Smooth muscle cell of the brain vasculature (primary cell): Measurements from ENCODE around the gene ABLIM2.

Experiments
- DNase-seq: peaks from one replicate; pipeline ENCODE4 v3.0.0-alpha.2; 2012; ENCODE audit warnings: low read depth, low spot score

The ABLIM2 gene

DNA sequence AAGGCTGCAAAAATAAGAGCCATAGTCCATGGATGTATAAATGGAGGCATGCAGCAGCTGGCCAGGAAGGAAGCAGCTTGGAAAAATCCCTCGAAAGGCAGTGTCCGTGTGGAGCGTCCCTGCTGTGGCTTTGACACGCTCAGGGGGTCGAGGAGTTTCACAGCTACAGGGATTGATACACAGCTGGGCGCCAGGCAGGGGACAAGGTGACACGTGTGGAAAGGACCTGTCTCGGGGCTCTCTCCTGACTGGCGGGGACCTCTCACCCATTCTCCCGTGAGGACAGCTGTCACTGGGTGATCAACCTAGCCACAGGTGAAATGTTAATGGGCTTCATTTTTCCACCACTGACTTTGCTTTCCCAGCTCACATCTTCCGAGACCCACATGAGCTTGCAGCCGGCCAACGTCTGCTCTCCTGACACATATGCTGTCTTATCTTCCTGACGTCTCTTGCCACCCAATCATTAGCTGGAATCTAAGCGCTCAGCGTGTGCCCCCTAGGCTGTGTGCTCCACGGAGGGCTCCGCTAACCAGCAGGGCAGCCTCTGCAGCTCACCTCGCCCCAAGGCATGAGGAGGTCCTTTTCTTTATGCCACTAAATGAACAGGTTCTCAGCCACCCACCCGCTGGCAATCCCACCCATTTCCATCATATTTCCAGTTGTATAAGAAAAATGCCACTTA lies 129.6 kb downstream of the ABLIM2 start:
- no peak for DNase-seq

DNA sequence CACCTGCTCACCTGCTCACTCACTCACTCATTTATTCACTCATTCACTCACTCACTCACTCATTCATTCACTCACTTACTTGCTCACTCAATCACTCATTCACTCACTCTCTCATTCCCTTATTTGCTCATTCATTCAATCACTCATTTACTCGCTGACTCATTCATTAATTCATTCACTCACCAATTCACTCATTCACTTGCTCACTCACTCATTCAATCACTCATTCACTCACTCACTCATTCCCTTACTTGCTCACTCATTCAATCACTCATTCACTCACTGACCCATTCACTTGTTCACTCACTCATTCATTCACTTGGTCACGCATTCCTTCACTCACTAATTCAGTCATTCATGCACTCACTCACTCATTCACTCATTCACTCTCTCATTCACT lies 130.2 kb downstream of the ABLIM2 start:
- DNase-seq = no peak

DNA sequence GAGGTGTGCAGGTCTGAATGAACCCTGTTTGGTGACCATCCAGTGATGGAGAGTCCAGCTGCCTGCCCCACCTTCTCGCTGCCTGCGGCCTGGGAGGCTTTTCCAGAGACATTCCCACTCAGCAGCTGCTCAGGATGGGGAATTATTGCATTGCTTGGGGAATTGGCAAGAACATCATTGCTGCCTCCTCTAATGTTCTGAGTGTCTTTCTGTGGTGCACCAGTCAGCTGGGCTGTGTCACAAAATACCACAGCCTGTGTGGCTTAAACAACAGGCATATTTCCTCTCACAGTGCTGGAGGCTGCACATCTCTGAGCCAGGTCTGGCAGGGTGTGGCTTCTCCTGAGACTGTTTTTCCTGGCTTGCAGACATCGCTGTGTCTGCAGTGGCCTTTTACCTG lies 132.2 kb downstream of the ABLIM2 start:
- DNase-seq = no peak

DNA sequence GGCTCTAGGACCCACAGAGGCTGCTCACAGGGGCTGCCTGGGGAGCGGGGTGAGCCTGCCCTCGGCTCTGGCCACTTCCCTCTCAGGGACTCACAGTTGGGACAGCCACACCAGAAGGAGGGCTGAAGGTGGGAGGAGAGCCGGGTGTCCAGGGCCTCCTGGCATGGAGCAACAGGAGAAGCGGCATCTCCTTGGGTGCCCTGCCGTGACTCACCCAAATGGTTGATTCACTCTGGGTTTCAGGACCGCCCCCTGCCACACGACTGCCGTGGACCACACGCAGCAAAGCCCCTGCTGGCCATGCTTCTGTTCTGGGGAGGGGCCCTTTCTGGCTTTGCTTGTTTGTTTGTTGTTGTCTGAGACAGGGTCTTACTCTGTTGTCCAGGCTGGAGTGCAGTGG lies 132.9 kb downstream of the ABLIM2 start:
- DNase-seq = no peak

DNA sequence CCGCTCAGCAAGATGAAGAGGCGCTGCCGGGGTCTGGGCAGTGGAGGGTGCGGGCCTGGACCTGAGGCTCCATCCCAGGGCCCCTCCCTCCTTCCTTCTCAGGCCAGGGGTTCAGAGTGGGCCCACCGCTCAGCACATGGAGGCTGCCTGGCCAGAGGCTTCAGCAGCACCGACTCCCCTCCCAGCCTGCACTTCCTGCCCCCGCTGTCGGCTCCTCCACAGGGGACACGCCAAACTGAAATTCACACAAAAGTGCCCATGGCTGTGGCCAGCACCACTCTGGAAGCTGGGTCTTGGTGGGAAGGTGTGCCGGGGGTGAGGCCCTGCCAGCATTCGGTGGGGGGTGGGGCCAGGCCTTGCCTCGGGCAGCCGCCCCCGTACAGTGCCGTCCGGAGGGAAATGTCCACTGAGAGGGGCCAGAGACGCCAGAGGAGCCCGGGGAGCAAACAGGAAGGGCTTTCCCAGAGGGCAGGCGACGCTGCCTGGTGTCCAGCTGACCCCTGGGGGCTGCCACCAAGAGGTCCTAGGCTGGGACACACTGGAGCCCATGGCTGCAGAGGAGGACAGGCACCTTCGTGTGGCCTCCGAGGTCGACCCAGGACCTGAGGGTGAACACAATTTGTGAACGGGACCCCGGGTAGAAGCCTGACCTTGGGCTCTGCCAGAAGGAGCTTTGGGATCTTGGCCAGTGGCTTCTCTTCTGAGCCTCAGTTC lies 134.4 kb downstream of the ABLIM2 start:
- no peak for DNase-seq

DNA sequence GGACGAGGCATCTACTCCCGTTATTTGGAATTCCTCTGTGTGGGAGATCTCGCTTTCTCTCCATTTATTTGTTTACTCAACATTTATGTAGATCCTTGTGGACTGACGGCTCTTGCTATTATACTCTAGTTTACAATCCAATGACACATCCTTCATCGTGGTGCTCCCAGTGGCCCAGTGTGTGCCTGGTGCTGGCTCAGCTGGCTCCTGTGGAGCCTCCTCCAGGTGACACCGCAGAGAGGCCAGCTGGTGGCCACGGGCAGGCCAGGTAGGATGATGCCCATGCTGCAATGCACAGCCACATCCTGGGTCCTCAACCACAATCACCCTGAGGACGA lies 134.9 kb downstream of the ABLIM2 start:
- no peak for DNase-seq

DNA sequence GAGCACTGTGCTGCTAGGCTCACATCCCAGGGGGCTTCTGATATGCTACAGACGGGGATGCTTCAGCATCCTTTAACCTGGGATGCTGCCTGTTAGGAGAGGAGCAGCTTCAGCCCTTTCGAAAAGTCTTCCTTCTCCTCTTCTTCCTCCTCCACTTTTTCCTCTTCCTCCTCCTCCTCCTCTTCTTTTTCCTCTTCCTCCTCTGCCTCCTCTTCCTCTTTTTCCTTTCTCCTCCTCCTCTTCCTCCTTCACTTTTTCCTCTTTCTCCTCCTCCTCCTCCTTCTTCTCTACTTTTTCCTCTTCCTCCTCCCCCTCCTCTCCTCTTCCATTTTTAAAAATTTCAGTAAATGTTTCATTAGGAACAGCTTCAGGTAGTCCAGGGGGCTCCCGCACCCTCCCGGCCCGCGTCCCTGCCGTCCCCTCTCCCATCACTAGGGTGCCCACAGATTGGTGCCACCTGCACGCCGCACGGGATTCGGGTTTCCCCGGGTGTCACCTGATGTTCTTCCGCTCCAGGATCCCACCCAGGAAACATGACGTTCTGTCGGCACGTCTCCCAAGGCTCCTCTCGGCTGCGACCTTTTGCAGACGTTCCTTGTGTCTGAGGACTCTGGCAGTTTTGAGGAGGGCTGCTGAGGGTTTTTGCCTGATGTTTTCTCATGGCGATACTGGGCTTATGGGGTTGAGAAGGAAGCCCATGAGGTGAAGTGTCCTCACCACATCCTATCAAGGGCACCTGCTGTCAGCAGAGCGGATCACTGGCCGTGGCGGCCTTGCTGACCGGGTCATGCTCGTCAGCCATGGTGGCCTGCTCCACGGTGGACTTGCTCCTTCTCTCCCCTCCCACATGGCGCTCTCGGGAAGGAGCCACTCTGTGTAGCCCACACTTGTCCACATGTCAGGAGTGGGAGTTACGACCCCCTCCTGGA lies 135.6 kb downstream of the ABLIM2 start:
- DNase-seq = no peak

DNA sequence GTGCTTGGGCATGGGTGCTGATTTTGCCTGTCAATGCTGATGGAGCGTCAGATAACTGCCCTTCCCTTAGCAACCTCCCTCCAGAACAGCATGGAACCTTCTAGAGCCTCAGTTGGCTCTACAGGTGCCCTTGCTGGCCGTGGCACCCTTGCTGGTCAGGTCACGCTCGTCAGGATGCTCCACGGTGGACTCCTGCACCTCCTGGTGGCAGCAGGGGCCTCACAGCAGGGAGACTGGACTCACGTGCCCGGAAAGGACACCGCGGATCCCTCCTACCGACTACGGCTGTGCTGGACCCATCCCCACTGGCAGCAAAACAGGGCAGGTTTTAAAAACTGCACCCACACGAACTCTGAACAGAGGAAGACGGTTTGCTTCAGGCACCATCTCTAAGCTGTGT lies 136.8 kb downstream of the ABLIM2 start:
- no peak for DNase-seq

DNA sequence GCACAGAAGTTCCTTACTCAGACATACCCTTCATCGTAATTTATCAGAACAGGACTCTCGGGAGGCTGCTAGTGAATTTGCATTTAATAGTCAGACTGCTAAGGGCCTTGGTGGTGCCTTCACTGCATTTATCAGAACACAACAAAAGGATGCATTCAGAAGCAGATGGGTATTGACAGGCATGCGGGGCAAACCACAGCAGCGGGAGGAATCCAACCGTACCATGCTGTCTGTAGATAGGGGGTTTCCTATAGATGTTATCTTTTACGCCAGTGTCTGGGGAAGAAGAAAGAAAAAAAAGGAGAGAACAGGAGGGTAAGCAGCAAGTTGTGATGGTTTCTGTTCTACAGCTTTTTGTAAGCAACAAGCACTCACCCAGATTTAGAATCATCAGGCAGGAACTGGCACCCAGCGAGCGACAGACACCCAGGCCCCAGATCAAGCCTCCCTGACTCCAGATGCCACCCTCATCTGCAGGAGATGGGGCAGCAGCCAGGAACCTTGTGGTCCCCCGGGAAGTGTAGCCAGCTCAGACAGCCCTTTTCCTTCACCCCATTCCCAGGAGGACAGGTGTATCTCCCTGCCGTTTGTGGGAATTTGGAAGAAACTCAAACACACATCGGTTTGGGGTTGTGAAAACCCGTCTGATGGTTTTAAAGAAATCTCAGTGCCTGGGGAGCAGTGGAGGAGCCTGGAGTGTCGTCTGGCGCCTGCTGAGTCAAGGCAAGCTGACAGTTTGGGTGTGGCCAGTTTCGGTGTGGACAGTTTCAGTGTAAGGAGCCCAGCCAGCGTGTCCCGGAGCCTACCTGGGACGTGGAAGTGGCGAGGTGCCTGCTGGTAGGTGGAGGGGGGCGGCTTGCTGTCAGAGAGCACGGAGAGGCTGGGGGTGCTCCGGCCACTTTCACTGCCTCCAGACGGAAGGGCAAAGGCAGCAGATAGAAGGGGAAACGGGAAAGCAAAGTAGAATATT lies 138.9 kb downstream of the ABLIM2 start:
- DNase-seq = no peak

DNA sequence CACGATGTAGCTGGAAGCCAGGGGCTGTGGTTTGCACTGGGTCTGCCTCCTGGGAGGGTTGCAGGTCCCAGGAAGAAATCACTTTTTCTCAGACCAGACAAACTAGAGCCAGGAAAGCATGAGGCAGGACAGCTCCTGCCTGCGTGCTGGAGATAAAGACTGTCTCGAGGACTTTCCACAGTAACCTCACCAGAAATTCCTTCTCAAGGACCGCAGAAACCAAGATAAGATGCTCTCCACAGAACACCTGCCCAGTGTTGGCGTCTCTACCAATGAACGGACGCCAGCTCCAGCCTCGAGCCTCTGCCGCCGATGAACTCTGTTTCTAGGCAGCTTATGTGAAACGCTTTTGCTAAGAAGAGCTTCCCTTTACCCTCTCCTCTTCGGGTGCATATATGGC lies 142.1 kb downstream of the ABLIM2 start:
- no peak for DNase-seq

DNA sequence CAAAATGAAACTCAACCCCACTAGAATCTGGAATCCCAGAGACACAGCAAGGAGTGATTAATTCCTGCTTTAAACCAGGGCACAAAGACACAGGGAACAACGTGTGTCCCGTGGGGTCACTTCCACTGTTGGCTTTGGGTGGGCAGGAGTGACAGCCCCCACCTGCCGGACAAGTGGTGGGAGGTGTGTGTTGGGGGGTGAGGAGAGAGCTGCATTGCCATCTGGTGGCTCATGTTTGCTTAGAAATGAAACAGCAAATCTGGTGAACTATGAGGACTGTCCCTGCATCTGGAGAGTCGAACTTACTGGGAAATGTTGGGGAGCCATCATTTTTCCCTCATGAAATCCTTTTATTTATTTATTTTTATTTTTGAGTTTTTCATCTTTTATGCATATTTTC lies 143.1 kb downstream of the ABLIM2 start:
- no peak for DNase-seq

DNA sequence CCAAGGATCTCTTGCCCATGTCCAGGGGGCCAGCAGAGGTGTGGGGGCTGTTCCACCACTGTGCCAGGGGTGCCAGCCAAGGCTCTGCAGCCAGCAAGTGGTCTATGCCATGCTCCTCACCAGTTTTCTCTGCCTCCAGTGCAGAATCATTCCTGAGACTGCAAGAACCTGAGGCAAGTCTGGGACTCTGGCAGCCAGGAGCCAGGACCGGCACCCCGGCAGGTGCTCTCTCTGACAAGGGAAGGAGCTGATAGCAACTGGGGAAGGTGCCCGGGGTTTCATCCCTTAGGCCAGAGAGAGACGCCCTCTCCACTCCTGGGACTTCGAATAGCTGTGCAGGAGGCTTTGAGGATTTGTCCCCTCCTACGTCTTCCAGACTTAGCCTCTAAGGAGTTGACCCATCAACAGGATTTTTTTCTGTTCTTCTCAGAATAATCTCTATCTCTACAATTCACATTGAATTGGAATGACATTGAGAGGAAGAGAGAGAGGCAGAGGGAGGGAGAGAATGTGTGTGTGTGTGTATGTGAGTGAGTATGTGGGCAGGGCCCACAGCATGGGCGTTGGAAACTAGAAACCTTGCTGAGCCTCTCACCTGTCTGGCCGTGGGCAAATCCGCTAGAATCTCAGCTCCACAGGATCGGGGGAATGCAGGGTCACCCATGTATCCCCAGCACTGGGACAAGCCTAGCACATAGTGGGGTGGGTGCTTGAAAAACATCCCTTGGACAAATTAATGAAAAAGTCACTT lies 144.5 kb downstream of the ABLIM2 start:
- DNase-seq = no peak

DNA sequence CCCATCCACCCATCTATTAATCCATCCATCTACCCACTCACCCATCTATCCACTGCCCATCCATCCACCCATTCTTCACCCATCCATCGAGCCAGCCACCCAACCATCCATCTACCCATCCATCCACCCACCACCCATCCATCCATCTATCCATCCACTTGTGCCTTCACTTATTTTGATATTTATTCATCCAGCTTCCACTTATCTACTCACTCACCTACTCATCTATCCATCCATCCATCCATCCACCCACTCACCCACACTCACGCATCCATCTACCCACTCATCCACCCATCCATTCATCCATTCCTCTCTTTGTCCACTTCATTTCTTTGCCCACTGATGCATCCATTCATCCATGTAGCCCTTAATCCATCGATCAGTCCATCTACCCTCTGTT lies 146.1 kb downstream of the ABLIM2 start:
- DNase-seq = no peak

DNA sequence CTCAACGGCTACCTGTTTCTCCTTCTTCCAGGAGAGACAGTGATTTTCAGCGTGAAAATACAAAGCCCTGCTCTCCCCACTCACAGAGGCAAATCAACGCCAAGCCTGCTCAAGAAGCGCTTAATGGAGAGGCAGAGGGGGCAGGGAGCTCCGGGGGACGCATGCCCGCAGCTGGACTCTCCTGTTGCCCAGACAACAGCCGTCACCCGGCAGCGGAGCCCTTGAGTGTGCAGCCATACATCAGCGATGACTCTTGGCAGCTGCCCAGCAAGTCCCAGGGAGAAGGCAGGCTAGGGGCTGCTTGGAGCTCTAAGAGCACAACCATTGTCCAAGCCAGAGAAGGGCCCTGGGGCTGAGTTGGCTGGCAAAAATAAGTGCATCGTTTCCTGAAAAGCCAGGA lies 148.0 kb downstream of the ABLIM2 start:
- DNase-seq = no peak

DNA sequence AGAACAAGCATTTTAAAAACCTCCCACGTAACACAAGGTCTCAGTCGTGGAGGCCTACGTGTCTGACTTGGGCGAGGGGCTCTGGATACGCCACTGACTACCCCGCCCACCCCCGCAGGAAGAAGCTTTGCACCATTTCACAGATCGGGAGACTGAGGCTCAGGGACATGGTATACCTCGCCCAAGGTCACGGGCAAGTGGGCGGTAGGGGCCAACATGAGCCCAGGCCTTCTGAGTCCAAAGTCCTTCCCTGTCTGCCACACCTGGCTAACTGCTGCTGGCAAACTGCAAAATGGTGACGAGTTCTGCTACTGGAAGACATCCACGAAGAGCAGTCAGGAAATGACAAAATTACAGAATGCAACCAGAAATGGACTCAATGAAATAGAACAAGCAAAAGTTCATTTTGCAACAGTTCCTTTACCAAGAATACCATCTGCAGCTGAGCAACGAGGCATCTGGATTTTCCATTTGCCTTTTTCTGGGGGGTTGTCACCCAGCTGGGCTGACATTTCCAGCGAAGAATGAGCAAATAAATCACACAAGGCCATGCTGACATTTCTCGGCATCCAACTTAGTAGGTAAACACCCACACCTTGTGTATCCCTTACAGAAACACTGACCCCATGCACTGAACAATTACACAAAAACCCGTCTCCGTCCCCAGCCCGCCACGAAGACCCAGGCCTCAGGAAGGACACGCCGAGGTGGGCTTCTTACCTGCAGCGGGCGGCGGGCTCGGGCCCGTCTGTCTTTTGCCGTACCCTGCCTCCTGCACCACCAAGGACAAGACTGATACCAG lies 148.7 kb downstream of the ABLIM2 start:
- DNase-seq = no peak

DNA sequence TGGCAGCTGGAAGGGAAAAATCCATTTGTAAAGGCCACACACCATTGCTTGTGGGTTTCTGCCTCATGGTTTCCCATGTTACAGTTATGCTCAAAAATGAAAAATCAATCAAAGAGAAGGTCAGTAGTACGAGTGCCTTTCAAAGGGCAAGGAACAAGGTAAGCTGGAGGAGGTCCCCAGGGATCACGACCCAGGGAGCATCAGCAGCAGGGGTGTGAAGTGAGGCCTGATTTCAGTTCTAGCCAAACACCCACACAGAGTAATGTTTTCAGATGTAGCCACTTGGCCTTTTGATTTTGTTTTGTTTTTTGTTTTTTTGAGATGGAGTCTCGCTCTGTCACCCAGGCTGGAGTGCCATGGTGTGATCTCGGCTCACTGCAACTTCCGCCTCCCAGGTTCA lies 149.5 kb downstream of the ABLIM2 start:
- no peak for DNase-seq

DNA sequence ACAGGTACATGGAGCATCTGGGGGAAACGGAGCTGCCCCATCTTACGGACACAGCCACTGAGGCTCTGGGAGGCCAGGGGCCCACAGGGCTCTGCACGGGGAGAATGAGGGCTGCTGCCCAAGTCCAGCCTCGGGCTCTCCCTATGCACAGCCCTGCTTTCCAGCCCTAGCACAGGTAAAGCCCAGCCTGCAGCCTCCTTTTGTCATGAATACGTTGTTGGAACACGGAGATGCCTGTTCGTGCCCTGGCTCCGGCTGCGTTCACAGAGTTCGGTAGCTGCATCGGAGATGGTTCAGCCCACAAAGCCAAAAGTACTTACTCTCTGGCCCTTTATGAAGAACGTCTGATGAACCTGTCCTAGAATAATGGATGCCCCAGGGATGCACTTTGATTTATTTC lies 150.2 kb downstream of the ABLIM2 start:
- no peak for DNase-seq

DNA sequence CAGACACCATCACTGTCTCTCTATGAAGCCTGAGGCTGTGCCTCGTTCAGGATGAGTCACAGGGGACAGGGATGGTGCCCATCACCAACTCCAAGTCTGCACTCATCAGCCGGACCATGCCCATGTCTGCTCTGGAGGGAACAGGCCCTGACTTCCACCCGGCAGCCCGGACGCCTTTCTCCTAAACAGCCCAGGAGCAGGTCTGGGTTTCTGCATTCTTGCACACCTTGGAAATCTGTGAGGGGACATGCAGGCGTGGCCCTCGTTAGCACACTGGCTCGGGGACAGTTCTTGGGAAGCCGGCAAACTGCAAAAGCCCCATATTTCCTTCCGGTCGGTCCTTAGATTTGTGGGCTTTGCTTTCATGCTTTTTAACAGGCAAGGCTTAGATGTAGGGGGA lies 151.0 kb downstream of the ABLIM2 start:
- no peak for DNase-seq

DNA sequence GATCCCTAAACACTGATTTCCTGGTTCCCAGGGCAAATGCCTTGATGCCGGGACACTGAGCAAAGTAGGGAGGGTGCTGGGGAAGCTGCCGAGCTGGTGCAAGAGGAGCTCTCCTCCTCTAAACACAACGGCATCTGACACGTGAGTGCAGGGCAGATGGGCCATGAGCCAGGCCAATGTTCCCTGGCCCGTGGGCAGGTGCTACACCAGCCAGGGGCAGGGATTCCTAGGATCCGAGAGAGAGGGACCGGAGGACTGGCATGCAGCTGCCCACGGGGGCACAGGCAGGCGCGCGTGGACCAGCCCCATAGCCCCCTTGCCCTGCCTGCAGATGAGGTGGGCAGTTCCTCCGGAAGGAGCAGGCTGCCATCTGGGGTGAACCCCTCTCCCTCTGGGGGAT lies 152.1 kb downstream of the ABLIM2 start:
- no peak for DNase-seq

DNA sequence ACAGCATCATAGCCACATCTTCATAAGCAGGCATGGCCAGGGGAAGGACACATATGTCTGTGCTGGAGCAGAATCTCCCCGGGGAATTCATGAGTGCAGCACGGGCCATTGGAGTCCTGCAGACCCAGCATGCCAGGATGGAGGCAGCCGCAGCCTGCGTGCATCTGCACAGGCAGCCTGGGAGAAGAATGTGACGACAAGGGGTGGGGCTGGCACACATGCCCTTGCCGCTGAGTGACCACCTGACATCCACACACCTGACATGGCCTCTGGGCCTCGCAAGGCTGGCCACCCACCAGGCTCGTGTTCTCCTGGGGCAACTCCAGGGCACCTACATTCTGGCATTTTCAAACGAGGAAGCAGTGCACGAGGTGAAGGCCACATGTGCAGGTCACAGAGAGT lies 152.8 kb downstream of the ABLIM2 start:
- DNase-seq = no peak
